ENCODE measurements around the gene CPD.
"Not testable (repeated sequence)": the region's sequence is repeated elsewhere in the genome, so short reads cannot be mapped to it uniquely, and the experiment has no call there.

Gene CPD

DNA sequence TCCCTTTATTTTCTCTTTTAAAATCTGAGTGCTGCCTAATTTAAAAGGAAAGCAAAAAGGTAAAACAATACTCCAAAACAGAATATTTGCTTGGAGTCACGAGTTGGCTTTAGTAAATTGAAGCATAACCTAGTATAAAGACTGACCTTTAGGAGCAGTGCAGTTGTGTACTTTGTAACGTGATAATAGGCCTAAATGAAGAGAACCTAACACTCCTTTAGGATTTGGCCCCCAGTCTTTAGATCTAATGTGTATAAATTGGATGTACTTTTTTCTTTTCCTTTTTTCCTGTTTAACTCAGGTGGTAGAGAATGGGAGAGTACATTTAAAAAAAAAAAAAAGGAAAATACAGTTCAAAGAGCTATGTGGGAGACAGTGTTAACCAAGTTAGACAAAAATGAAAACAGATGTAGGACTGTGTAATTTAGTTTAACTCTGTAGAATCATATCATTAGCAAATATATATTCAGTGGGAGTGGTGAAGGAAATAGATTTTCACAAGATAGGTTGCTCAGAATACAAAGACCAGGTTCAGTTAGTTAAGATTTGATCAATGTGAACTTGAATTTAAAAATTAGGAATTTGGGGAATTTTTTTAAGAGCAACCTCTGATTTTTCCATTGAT is 16.8 kb downstream of the CPD start:
- no peak for DNase-seq (ENCODE audit: low read depth)
- TF ChIP-seq, protein P1, sequence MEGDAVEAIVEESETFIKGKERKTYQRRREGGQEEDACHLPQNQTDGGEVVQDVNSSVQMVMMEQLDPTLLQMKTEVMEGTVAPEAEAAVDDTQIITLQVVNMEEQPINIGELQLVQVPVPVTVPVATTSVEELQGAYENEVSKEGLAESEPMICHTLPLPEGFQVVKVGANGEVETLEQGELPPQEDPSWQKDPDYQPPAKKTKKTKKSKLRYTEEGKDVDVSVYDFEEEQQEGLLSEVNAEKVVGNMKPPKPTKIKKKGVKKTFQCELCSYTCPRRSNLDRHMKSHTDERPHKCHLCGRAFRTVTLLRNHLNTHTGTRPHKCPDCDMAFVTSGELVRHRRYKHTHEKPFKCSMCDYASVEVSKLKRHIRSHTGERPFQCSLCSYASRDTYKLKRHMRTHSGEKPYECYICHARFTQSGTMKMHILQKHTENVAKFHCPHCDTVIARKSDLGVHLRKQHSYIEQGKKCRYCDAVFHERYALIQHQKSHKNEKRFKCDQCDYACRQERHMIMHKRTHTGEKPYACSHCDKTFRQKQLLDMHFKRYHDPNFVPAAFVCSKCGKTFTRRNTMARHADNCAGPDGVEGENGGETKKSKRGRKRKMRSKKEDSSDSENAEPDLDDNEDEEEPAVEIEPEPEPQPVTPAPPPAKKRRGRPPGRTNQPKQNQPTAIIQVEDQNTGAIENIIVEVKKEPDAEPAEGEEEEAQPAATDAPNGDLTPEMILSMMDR (IDR thresholded peaks at IDR 0.05; ENCODE audit: low read depth, low read length, missing control alignments): no peak
- H3K4me3 ChIP-seq (ENCODE audit: low read depth, low read length): no peak overlapping the region

GRCh38 chr17:30396129-30396528 is 17.4 kb downstream of the CPD start:
- DNase-seq (ENCODE audit: low read depth): no peak
- H3K4me3 ChIP-seq (ENCODE audit: low read depth, low read length): no peak overlapping the region
- TF ChIP-seq, protein P1 (IDR thresholded peaks at IDR 0.05; ENCODE audit: low read depth, low read length, missing control alignments): no peak

DNA sequence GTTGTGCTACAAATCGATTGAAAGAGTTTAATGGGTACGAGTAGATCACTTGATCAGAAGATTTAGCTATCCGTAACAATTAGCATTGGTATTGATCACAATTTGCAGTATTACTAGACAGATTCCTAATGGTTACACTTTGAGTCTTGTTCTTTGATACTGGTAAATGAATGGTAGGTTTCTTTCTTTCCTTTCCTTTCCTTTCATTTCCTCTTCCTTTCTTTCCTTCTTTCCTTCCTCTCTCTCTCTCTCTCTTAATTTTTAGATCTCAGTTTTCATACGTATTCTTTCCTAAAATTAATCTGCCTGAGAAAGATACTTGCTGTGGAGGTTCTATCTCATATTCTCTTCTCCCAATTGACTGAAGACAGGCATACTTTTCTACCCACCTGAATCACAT is 17.9 kb downstream of the CPD start:
- H3K4me3 ChIP-seq (ENCODE audit: low read depth, low read length): no peak overlapping the region
- TF ChIP-seq, protein P1 (IDR thresholded peaks at IDR 0.05; ENCODE audit: low read depth, low read length, missing control alignments): no peak
- no peak for DNase-seq (ENCODE audit: low read depth)

- TF ChIP-seq, protein P1 (IDR thresholded peaks at IDR 0.05; ENCODE audit: low read depth, low read length, missing control alignments): no peak
- DNase-seq (ENCODE audit: low read depth): no peak
- H3K4me3 ChIP-seq (ENCODE audit: low read depth, low read length): no peak overlapping the region
Measured at GRCh38 chr17:30398328-30399041, 19.8 kb downstream of the CPD start.

DNA sequence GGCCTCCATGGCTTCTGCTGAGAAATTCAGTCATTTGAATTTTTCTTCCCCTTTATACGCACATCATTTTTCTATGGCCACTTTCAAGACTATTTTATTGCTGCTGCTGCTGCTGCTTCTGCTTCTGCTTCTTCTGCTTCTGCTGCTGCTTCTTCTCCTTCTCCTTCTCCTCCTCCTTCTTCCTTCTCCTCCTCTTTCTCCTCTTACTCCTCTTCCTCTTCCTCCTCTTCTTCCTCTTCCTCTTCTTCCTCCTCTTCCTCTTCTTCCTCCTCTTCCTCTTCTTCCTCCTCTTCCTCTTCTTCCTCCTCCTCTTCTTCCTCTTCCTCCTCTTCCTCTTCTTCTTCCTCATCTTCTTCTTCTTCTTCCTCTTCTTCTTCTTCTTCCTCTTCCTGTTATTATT is 22.4 kb downstream of the CPD start:
- DNase-seq (ENCODE audit: low read depth): no peak
- H3K4me3 ChIP-seq (ENCODE audit: low read depth, low read length): no peak overlapping the region
- TF ChIP-seq, protein P1 (IDR thresholded peaks at IDR 0.05; ENCODE audit: low read depth, low read length, missing control alignments): no peak

GRCh38 chr17:30405161-30405560 is 26.4 kb downstream of the CPD start:
- TF ChIP-seq, protein P1 (IDR thresholded peaks at IDR 0.05; ENCODE audit: low read depth, low read length, missing control alignments): no peak
- DNase-seq (ENCODE audit: low read depth): no peak
- H3K4me3 ChIP-seq (ENCODE audit: low read depth, low read length): no peak overlapping the region

- DNase-seq (ENCODE audit: low read depth); H3K4me3 ChIP-seq (ENCODE audit: low read depth, low read length): not testable (repeated sequence)
Measured at GRCh38 chr17:30410627-30411026, 31.9 kb downstream of the CPD start.

DNA sequence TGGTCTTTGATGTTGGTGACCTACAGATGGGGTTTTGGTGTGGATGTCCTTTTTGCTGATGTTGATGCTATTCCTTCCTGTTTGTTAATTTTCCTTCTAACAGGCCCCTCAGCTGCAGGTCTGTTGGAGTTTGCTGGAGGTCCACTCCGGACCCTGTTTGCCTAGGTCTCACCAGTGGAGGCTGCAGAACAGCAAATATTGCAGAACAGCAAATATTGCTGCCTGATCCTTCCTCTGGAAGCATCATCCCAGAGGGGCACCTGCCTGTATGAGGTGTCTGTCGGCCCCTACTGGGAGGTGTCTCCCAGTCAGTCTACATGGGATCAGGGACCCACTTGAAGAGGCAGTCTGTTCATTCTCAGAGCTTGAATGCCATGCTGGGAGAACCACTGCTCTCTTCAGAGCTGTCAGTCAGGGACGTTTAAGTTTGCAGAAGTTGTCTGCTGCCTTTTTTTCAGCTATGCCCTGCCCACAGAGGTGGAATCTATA is 33.3 kb downstream of the CPD start:
- not testable (repeated sequence) for H3K4me3 ChIP-seq (ENCODE audit: low read depth, low read length); DNase-seq (ENCODE audit: low read depth)
